Esophagus squamous epithelium (tissue), 4 donors: Measurements from ENCODE around the gene CMTM8.
A peak's percentile ranks its signal among the peaks of the same experiment; 100 is the strongest.

Experiments
- CTCF ChIP-seq, 6 experiments: fragments of 450-650 bp in 4 of 6; fragments of 200-600 bp in 2 of 6; sonication (generic) in 2 of 6; IDR thresholded peaks; one replicate each; pipeline ENCODE4 v1.5.1; 2016 to 2019; ENCODE audit warnings: antibody characterized with exemption in 6 of 6, mild to moderate bottlenecking in 4 of 6, moderate library complexity in 4 of 6
- POLR2A ChIP-seq, 4 donors: fragments of 450-650 bp; IDR thresholded peaks; one replicate each; pipeline ENCODE4 v1.6.1; 2017; ENCODE audit warnings: antibody characterized with exemption in 4 of 4, mild to moderate bottlenecking in 4 of 4, moderate library complexity in 3 of 4

GRCh38 chr3:32401556-32402081, 163.1 kb downstream of the CMTM8 start:
- TF ChIP-seq CTCF (IDR thresholded peaks at IDR 0.05) (peak in 1 of 6 experiments; percentile 3), POLR2A (IDR thresholded peaks at IDR 0.05) (peak in 1 of 4 donors; percentile 46)
